Endodermal cell (in vitro differentiated cells): ENCODE measurements around the gene ATP1A2. TPM values are rescaled to one million over a fixed set of nuclear protein-coding genes. Genes with fewer than 3 reads are reported as not detected.

Source experiments
- DNase-seq: peaks from one replicate; pipeline ENCODE4 v3.0.0-alpha.2; 2017
- H3K27ac ChIP-seq: 2 replicates; pipeline ENCODE4 v1.5.1; 2013; ENCODE audit warnings: mild to moderate bottlenecking, low read depth, low read length, moderate library complexity
- H3K27me3 ChIP-seq: 2 replicates; pipeline ENCODE4 v1.6.1; 2013; ENCODE audit warnings: mild to moderate bottlenecking, low read length, moderate library complexity; ENCODE audit not compliant: insufficient read depth, control insufficient read depth, poor library complexity, severe bottlenecking
- H3K36me3 ChIP-seq: 2 replicates; pipeline ENCODE4 v1.7.0; 2013; ENCODE audit warnings: mild to moderate bottlenecking, low read length, moderate library complexity; ENCODE audit not compliant: control insufficient read depth, insufficient read depth
- H3K4me1 ChIP-seq: one replicate; pipeline ENCODE4 v1.7.0; 2013; ENCODE audit warnings: low read length; ENCODE audit not compliant: control insufficient read depth, insufficient read depth
- H3K4me3 ChIP-seq: 2 replicates; pipeline ENCODE4 v1.5.1; 2013; ENCODE audit warnings: mild to moderate bottlenecking, low read length, moderate library complexity
- H3K9ac ChIP-seq: 2 replicates; pipeline ENCODE4 v1.6.1; 2013; ENCODE audit warnings: mild to moderate bottlenecking, low read length, moderate library complexity; ENCODE audit not compliant: poor library complexity, severe bottlenecking; ENCODE audit errors: extremely low read depth
- H3K9me3 ChIP-seq: 2 replicates; pipeline ENCODE4 v1.6.1; 2013; ENCODE audit warnings: mild to moderate bottlenecking, low read length, moderate library complexity; ENCODE audit not compliant: control insufficient read depth
- H3K27ac Mint-ChIP-seq: 2 replicates; pipeline ENCODE4 v1.8.0; 2020; ENCODE audit warnings: mixed read lengths
- H3K27me3 Mint-ChIP-seq: 2 replicates; pipeline ENCODE4 v1.8.0; 2021; ENCODE audit warnings: mild to moderate bottlenecking, mixed read lengths; ENCODE audit not compliant: insufficient read depth
- H3K36me3 Mint-ChIP-seq: 2 replicates; pipeline ENCODE4 v1.8.0; 2020; ENCODE audit warnings: low read depth, mixed read lengths
- H3K4me1 Mint-ChIP-seq: 2 replicates; pipeline ENCODE4 v1.8.0; 2020; ENCODE audit warnings: mixed read lengths
- H3K4me3 Mint-ChIP-seq: 2 replicates; pipeline ENCODE4 v1.8.0; 2020; ENCODE audit warnings: mild to moderate bottlenecking, moderate library complexity, mixed read lengths
- H3K9me3 Mint-ChIP-seq: 2 replicates; pipeline ENCODE4 v1.8.0; 2020; ENCODE audit warnings: mild to moderate bottlenecking, mixed read lengths
- CTCF ChIP-seq: fragments of 200-600 bp; sonication (generic); conservative IDR thresholded peaks from 2 replicates; pipeline ENCODE4 v1.5.0; 2021; ENCODE audit warnings: antibody characterized with exemption, mild to moderate bottlenecking
- WGBS, 2 experiments: methylation state at CpG; one replicate each; pipeline versions ENCODE4 v1.1.5 to v1.1.7; 2013; ENCODE audit warnings: missing lambda C conversion rate in 2 of 2, mixed read lengths in 1 of 2; ENCODE audit not compliant: insufficient coverage in 1 of 2, insufficient read length in 1 of 2; 5-methylcytosine and 5-hydroxymethylcytosine counted together
- total RNA-seq, 2 donors: library from RNA; stranded (reverse); fragmentation: NEBNext Ultra II Directional in 1 of 2; extraction: Animal tissue kit (Norgen Biotek cat#: 25700) in 1 of 2; gene quantifications; 2 replicates in 1 of 2; 3 replicates in 1 of 2; pipeline ENCODE4 v1.2.1, GENCODE V29; 2021

Gene ATP1A2
- total RNA-seq, 2 donors from 2014 or later: 3.0 to 3.2 TPM

GRCh38 chr1:160096274-160097116, 19.1 kb upstream of the ATP1A2 start:
- H3K9me3 Mint-ChIP-seq: no peaks in the 10 kb centered on the region
- H3K4me3 Mint-ChIP-seq: no peak overlapping the region
- no peaks in the 10 kb centered on the region for H3K27me3 ChIP-seq
- H3K27me3 Mint-ChIP-seq: no peaks in the 10 kb centered on the region
- H3K4me1 Mint-ChIP-seq: peaks cover 26% of the 10 kb centered on the region
- H3K36me3 ChIP-seq: no peaks in the 10 kb centered on the region
- H3K9me3 ChIP-seq: no peaks in the 10 kb centered on the region
- peak overlapping the region; percentile 63 for H3K27ac ChIP-seq
- no peak for TF ChIP-seq CTCF
- peaks cover 4% of the 10 kb centered on the region for H3K4me1 ChIP-seq
- H3K36me3 Mint-ChIP-seq: peaks cover 9% of the 10 kb centered on the region
- H3K27ac Mint-ChIP-seq: peak overlapping the region; percentile 46
- DNase-seq: peak; percentile 58
- H3K9ac ChIP-seq: no peak overlapping the region
- H3K4me3 ChIP-seq: no peak overlapping the region
- WGBS, 2 experiments: 76 to 91% methylated on average over 3 to 4 of the region's 4 CpGs

- no peak overlapping the region for H3K9ac ChIP-seq
- no peak overlapping the region for H3K27ac ChIP-seq
- TF ChIP-seq CTCF: no peak
- no peaks in the 10 kb centered on the region for H3K36me3 ChIP-seq
- peaks cover 4% of the 10 kb centered on the region for H3K4me1 ChIP-seq
- Mint-ChIP-seq H3K4me1 (peaks cover 26% of the 10 kb centered on the region), H3K4me3 (peak overlapping the region; percentile 67), H3K27me3 (peaks cover 1% of the 10 kb centered on the region), H3K27ac (peak overlapping the region; percentile 16), H3K9me3 (no peaks in the 10 kb centered on the region), H3K36me3 (peaks cover 5% of the 10 kb centered on the region)
- WGBS, 2 experiments: 65 to 68% methylated on average over 3 to 5 of the region's 5 CpGs
- no peaks in the 10 kb centered on the region for H3K27me3 ChIP-seq
- no peaks in the 10 kb centered on the region for H3K9me3 ChIP-seq
- DNase-seq: peak; percentile 63
- H3K4me3 ChIP-seq: peak overlapping the region; percentile 83
These were observed 18.2 kb upstream of the ATP1A2 start for GRCh38 chr1:160097151-160097910.

GRCh38 chr1:160097911-160098851, 17.4 kb upstream of the ATP1A2 start, which contains the start of gene IGSF8:
Gene IGSF8 (minus strand): TSS chr1:160098619. CDS start chr1:160098472, 147 bp downstream.
- H3K4me3 ChIP-seq: peak within 1 kb of the TSS; percentile 83
- no peaks in the 10 kb centered on the region for H3K27me3 ChIP-seq
- no peaks in the 10 kb centered on the region for H3K36me3 ChIP-seq
- H3K4me1 Mint-ChIP-seq: peaks cover 26% of the 10 kb centered on the region
- DNase-seq: peak; percentile 99
- peaks cover 1% of the 10 kb centered on the region for H3K27me3 Mint-ChIP-seq
- H3K9me3 ChIP-seq: no peaks in the 10 kb centered on the region
- peak within 1 kb of the TSS; percentile 86 for H3K27ac Mint-ChIP-seq
- H3K9me3 Mint-ChIP-seq: no peaks in the 10 kb centered on the region
- no peak for TF ChIP-seq CTCF
- H3K4me1 ChIP-seq: peaks cover 4% of the 10 kb centered on the region
- WGBS, 2 experiments: 5 to 30% methylated on average over 12 to 64 of the region's 64 CpGs
- H3K9ac ChIP-seq: peak within 1 kb of the TSS; percentile 45
- peaks cover 2% of the 10 kb centered on the region for H3K36me3 Mint-ChIP-seq
- no peak within 1 kb of the TSS for H3K27ac ChIP-seq
- peak within 1 kb of the TSS; percentile 67 for H3K4me3 Mint-ChIP-seq
